ENCODE measurements around the gene RIN3. TPM values are rescaled to one million over a fixed set of nuclear protein-coding genes. Genes with fewer than 3 reads are reported as not detected.

The RIN3 gene
- total RNA-seq, 1 experiment from 2014 or later: 14.8 TPM

DNA sequence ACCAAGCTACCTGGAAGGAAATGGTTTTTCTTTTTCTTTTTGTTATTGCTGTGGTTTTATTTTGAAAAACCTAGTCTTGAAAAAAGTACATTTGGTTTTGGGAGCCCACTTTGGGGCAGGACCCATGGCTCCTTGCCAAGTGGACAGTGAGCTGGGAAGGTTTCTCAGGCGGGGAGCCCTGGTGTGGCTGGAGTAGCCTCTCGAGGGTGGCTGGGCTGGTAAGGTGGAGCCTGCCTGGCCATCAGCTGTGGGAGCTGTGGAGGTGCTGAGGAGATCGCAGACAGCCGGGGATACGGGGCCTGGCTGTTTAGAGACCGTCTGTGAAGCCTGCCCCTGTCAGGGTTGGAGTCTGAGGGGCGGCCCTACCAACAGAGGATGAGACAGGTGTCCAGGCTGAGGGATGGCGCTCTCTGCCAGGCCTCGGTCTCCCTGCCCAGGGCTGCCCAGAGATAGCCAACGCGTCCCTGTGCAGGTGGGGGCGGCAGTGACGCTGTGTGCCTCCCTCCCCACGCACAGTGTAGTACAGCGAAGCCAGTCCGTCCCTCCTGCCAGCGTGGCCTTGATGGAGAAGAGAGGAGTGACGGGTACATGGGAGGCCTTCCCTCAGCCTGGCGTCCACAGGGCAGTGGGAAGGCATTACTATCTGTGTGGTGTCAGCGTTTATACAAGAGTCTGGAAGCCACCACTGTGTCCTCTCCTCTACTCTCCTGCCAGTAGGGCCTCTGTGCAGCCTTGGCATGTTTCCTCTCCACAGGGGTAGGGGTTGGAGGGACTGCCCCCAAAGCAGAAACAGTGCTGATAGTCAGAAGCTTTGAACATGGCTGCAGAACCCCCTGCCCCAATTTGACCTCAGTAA lies 5.9 kb downstream of the RIN3 start:
- ChIA-PET CTCF (no interaction called here), POLR2A (ENCODE audit: unreplicated experiment) (no interaction called here)
- Histone ChIP-seq H3K4me2 (no peak overlapping the region), H3K27ac (no peak overlapping the region), H3K9me2 (ENCODE audit: insufficient read depth) (no peaks in the 10 kb centered on the region), H3K4me3 (no peak overlapping the region), H3K4me1 (replicated peaks; ENCODE audit: insufficient read depth) (peaks cover 15% of the 10 kb centered on the region), H3F3A (ENCODE audit: insufficient read depth, low read depth) (no peaks in the 10 kb centered on the region), H4K20me1 (ENCODE audit: insufficient read depth) (no peaks in the 10 kb centered on the region; the same call in 1 of the 2 replicates), H3K36me3 (ENCODE audit: low read depth) (no peaks in the 10 kb centered on the region; the same call in 1 of the 2 replicates), H3K79me2 (ENCODE audit: low read depth) (peaks cover 99% of the 10 kb centered on the region), H3K9me3 (ENCODE audit: insufficient read depth, low read depth) (no peaks in the 10 kb centered on the region), H3K27me3 (ENCODE audit: insufficient read depth, low read depth) (no peaks in the 10 kb centered on the region), H2AFZ (no peak overlapping the region)
- DNase-seq: no peak
- TF ChIP-seq, protein P1, sequence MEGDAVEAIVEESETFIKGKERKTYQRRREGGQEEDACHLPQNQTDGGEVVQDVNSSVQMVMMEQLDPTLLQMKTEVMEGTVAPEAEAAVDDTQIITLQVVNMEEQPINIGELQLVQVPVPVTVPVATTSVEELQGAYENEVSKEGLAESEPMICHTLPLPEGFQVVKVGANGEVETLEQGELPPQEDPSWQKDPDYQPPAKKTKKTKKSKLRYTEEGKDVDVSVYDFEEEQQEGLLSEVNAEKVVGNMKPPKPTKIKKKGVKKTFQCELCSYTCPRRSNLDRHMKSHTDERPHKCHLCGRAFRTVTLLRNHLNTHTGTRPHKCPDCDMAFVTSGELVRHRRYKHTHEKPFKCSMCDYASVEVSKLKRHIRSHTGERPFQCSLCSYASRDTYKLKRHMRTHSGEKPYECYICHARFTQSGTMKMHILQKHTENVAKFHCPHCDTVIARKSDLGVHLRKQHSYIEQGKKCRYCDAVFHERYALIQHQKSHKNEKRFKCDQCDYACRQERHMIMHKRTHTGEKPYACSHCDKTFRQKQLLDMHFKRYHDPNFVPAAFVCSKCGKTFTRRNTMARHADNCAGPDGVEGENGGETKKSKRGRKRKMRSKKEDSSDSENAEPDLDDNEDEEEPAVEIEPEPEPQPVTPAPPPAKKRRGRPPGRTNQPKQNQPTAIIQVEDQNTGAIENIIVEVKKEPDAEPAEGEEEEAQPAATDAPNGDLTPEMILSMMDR (conservative IDR thresholded peaks at IDR 0.05): no peak
- TF ChIP-seq EZH2 (IDR thresholded peaks at IDR 0.05; ENCODE audit: low read depth): no peak
- intact Hi-C loops (cut with micrococcal nuclease; ENCODE audit: unreplicated experiment): no loop called here
- no TSS peak for BruUV-seq (replicated peaks)

DNA sequence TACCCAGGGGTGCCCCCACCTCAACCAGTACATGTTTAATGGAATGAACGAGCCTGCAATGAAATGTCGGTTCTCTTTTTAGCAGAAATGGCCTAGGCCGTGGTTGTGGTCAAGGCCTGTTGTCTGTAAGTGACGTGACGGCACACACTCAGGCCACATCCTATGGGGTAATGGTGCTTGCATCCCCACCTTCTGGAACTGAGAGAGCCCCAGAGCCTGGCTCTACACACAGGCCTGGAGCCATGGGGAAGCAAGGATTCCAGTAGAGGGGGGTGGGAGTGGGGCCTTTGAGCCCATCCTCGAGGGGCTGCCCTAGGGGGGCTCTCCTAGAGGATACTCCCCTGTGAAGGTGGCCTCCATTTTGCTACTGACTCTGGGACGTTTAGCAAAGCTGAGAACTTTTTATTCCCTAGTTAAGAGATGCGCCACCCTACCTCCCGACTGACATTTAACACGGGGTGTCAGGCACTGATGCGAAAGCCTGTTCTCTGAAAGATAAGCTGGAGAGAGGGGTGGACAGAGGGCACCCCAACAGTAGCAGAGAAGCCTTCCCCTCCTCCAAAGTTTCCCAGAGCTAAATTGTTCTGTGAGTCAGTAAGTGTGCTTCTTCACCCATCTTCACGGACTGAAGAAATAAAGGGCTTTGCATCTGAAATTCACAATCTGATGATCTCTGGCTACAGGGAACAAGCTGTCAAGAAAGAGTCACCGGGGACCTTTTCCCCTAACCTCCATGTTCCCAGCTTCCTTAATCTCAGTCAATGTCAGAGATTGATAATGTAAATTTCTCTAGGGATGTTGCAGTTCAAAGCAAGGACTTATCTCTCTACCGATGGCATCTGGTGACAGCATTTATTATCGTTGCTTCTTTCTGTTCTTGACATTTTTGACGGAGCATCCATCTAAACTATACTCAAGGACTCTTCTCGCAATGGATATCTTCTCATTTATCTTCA lies 6.8 kb downstream of the RIN3 start:
- no peak overlapping the region for H3K27ac ChIP-seq
- CTCF ChIA-PET: no interaction called here
- no peaks in the 10 kb centered on the region for H3F3A ChIP-seq (ENCODE audit: insufficient read depth, low read depth)
- TF ChIP-seq, protein P1 (conservative IDR thresholded peaks at IDR 0.05): no peak
- no peak for TF ChIP-seq EZH2 (IDR thresholded peaks at IDR 0.05; ENCODE audit: low read depth)
- H3K27me3 ChIP-seq (ENCODE audit: insufficient read depth, low read depth): no peaks in the 10 kb centered on the region
- no peaks in the 10 kb centered on the region for H3K9me2 ChIP-seq (ENCODE audit: insufficient read depth)
- H3K79me2 ChIP-seq (ENCODE audit: low read depth): peaks cover 98% of the 10 kb centered on the region
- intact Hi-C loops (cut with micrococcal nuclease; ENCODE audit: unreplicated experiment): no loop called here
- no TSS peak for BruUV-seq (replicated peaks)
- H3K4me1 ChIP-seq (replicated peaks; ENCODE audit: insufficient read depth): peaks cover 8% of the 10 kb centered on the region
- no peak overlapping the region for H3K4me3 ChIP-seq
- POLR2A ChIA-PET (ENCODE audit: unreplicated experiment): no interaction called here
- no peaks in the 10 kb centered on the region for H3K9me3 ChIP-seq (ENCODE audit: insufficient read depth, low read depth)
- no peaks in the 10 kb centered on the region; the same call in 1 of the 2 replicates for H4K20me1 ChIP-seq (ENCODE audit: insufficient read depth)
- H3K36me3 ChIP-seq (ENCODE audit: low read depth): no peaks in the 10 kb centered on the region; the same call in 1 of the 2 replicates
- H3K4me2 ChIP-seq: no peak overlapping the region
- H2AFZ ChIP-seq: no peak overlapping the region
- DNase-seq: no peak

DNA sequence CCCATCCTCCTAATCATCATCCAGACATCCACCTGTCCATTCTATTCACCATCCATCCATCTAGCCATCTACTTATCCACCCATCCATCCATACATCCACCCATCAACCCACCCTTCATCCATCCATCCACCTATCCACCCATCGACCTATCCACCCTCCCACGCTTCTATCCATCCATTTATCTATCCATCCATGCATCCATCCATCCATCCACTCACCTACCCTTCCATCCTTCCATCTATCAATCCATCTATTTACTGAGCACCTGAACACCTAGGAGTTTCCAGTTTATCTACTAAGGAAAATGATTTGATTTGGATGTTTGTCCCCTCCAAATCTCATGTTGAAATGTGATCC lies 7.5 kb downstream of the RIN3 start:
- POLR2A ChIA-PET (ENCODE audit: unreplicated experiment): no interaction called here
- Histone ChIP-seq H3K9me2 (ENCODE audit: insufficient read depth) (no peaks in the 10 kb centered on the region), H3K27ac (no peak overlapping the region), H4K20me1 (ENCODE audit: insufficient read depth) (no peaks in the 10 kb centered on the region; the same call in 1 of the 2 replicates), H3K27me3 (ENCODE audit: insufficient read depth, low read depth) (no peaks in the 10 kb centered on the region), H3K4me1 (replicated peaks; ENCODE audit: insufficient read depth) (peaks cover 1% of the 10 kb centered on the region; the same call in 1 of the 2 replicates), H3K9me3 (ENCODE audit: insufficient read depth, low read depth) (no peaks in the 10 kb centered on the region), H3K36me3 (ENCODE audit: low read depth) (no peaks in the 10 kb centered on the region; the same call in 1 of the 2 replicates), H2AFZ (no peak overlapping the region), H3F3A (ENCODE audit: insufficient read depth, low read depth) (no peaks in the 10 kb centered on the region), H3K4me2 (no peak overlapping the region), H3K4me3 (no peak overlapping the region), H3K79me2 (ENCODE audit: low read depth) (peaks cover 97% of the 10 kb centered on the region)
- intact Hi-C loops (cut with micrococcal nuclease; ENCODE audit: unreplicated experiment): no loop called here
- DNase-seq: no peak
- CTCF ChIA-PET: no interaction called here
- TF ChIP-seq EZH2 (IDR thresholded peaks at IDR 0.05; ENCODE audit: low read depth): no peak
- TF ChIP-seq, protein P1 (conservative IDR thresholded peaks at IDR 0.05): no peak
- no TSS peak for BruUV-seq (replicated peaks)
